HepG2 (cell line): ENCODE data around the gene UBE2D3. TPM values are rescaled to one million over a fixed set of nuclear protein-coding genes. Genes with fewer than 3 reads are reported as not detected.

ENCODE experiments used
- ARNT2 ChIP-seq: sonication (generic); formaldehyde crosslinking; IDR thresholded peaks from 2 replicates; pipeline ENCODE4 v1.8.0; 2022; ENCODE audit warnings: mild to moderate bottlenecking, low read depth, missing genetic modification reagents, moderate library complexity
- ATRX ChIP-seq: sonication (generic); formaldehyde crosslinking; IDR thresholded peaks from 2 replicates; pipeline ENCODE4 v1.4.0; 2020; ENCODE audit warnings: missing genetic modification reagents, borderline replicate concordance
- CEBPG ChIP-seq: IDR thresholded peaks from 2 replicates; pipeline ENCODE4 v1.6.1; 2016
- FOXK2 ChIP-seq: fragments of 450-650 bp; IDR thresholded peaks from 2 replicates; pipeline ENCODE4 v1.6.1; 2016
- MAFF ChIP-seq: IDR thresholded peaks from 2 replicates; pipeline ENCODE4 v1.6.1; 2011; ENCODE audit warnings: low read depth, low read length, improper control_type of control experiment
- NFIB ChIP-seq: sonication (generic); formaldehyde crosslinking; IDR thresholded peaks from 2 replicates; pipeline ENCODE4 v1.9.0; 2021; ENCODE audit warnings: missing genetic modification reagents, mild to moderate bottlenecking, borderline replicate concordance
- NPAS2 ChIP-seq: sonication (generic); formaldehyde crosslinking; IDR thresholded peaks from 2 replicates; pipeline ENCODE4 v1.8.0; 2022; ENCODE audit warnings: mild to moderate bottlenecking, missing genetic modification reagents, borderline replicate concordance
- PPARG ChIP-seq: conservative IDR thresholded peaks from 2 replicates; pipeline ENCODE4 v1.6.1; 2016; ENCODE audit warnings: missing biosample characterization, missing genetic modification reagents
- SSRP1 ChIP-seq: IDR thresholded peaks from 2 replicates; pipeline ENCODE4 v1.6.1; 2016; ENCODE audit warnings: control low read depth
- XBP1 ChIP-seq: sonication (generic); formaldehyde crosslinking; IDR thresholded peaks from 2 replicates; pipeline ENCODE4 v1.5.0; 2020; ENCODE audit warnings: missing genetic modification reagents
- ZBTB3 ChIP-seq: sonication (generic); formaldehyde crosslinking; IDR thresholded peaks from 2 replicates; pipeline ENCODE4 v1.4.0; 2020; ENCODE audit warnings: low read depth, mild to moderate bottlenecking, moderate library complexity, missing genetic modification reagents, borderline replicate concordance
- ZFP36L2 ChIP-seq: sonication (generic); formaldehyde crosslinking; IDR thresholded peaks from 2 replicates; pipeline ENCODE4 v1.4.0; 2020; ENCODE audit warnings: missing genetic modification reagents
- ZFYVE20 ChIP-seq: sonication (generic); formaldehyde crosslinking; IDR thresholded peaks from 2 replicates; pipeline ENCODE4 v1.8.0; 2023; ENCODE audit warnings: low read depth, mild to moderate bottlenecking, moderate library complexity, missing genetic modification reagents, borderline replicate concordance
- ZKSCAN8 ChIP-seq: IDR thresholded peaks from 2 replicates; pipeline ENCODE4 v1.6.1; 2016; ENCODE audit warnings: borderline replicate concordance, missing genetic modification reagents, missing compliant biosample characterization
- ZNF17 ChIP-seq: sonication (generic); formaldehyde crosslinking; IDR thresholded peaks from 2 replicates; pipeline ENCODE4 v1.5.0; 2020; ENCODE audit warnings: mild to moderate bottlenecking, missing genetic modification reagents
- ZNF350 ChIP-seq: sonication (generic); formaldehyde crosslinking; IDR thresholded peaks from 2 replicates; pipeline ENCODE4 v1.4.0; 2020; ENCODE audit warnings: mild to moderate bottlenecking, low read depth, missing genetic modification reagents, borderline replicate concordance
- ZNF446 ChIP-seq: sonication (generic); formaldehyde crosslinking; IDR thresholded peaks from 2 replicates; pipeline ENCODE4 v1.5.0; 2020; ENCODE audit warnings: mild to moderate bottlenecking, missing genetic modification reagents
- ZNF496 ChIP-seq: sonication (generic); formaldehyde crosslinking; IDR thresholded peaks from 2 replicates; pipeline ENCODE4 v1.8.1; 2023; ENCODE audit warnings: mild to moderate bottlenecking, moderate library complexity, missing genetic modification reagents; ENCODE audit not compliant: insufficient replicate concordance
- ZNF570 ChIP-seq: sonication (generic); formaldehyde crosslinking; IDR thresholded peaks from 2 replicates; pipeline ENCODE4 v1.4.0; 2020; ENCODE audit warnings: mild to moderate bottlenecking, missing genetic modification reagents, borderline replicate concordance
- ZNF850 ChIP-seq: sonication (generic); formaldehyde crosslinking; conservative IDR thresholded peaks from 2 replicates; pipeline ENCODE4 v1.9.0; 2021; ENCODE audit warnings: mild to moderate bottlenecking, missing genetic modification reagents
- polyA plus RNA-seq, 8 experiments: library from polyadenylated mRNA; depleted of rRNA in 3 of 8; stranded (reverse) in 7 of 8; unstranded in 1 of 8; fragments of >200 nt; fragmentation: Illumina TruSeq in 4 of 8; extraction: Trizol in 4 of 8; gene quantifications; 2 replicates each; pipeline versions ENCODE4 v1.2.1 to v1.2.3, GENCODE V29; 2011 to 2016; ENCODE audit warnings: low read depth in 4 of 8, missing spikeins in 1 of 8, mixed read lengths in 1 of 8; ENCODE audit not compliant: insufficient read depth in 1 of 8
- total RNA-seq, 5 experiments: library from RNA; depleted of rRNA; stranded (reverse); fragments of >200 nt; fragmentation: Illumina TruSeq; extraction: Trizol; gene quantifications; 2 replicates each; pipeline ENCODE4 v1.2.3, GENCODE V29; 2016; ENCODE audit warnings: low read depth in 1 of 5
- TF ChIP-seq, protein P1 (sequence below): sonication (generic); formaldehyde crosslinking; IDR thresholded peaks from 2 replicates; pipeline ENCODE4 v1.4.0; 2020; ENCODE audit warnings: missing genetic modification reagents
- TF ChIP-seq, protein P2 (sequence below), 2 experiments: IDR thresholded peaks; 2 replicates each; pipeline ENCODE4 v1.6.1; 2011 to 2012; ENCODE audit warnings: low read length in 2 of 2, borderline replicate concordance in 1 of 2, low read depth in 1 of 2, mild to moderate bottlenecking in 1 of 2, moderate library complexity in 1 of 2

Gene UBE2D3
- total and polyA plus RNA-seq, 2 of the 13 experiments (the other 11 are each of a cell fraction or from before 2014, with no cell fraction given): 224 to 293 TPM

DNA sequence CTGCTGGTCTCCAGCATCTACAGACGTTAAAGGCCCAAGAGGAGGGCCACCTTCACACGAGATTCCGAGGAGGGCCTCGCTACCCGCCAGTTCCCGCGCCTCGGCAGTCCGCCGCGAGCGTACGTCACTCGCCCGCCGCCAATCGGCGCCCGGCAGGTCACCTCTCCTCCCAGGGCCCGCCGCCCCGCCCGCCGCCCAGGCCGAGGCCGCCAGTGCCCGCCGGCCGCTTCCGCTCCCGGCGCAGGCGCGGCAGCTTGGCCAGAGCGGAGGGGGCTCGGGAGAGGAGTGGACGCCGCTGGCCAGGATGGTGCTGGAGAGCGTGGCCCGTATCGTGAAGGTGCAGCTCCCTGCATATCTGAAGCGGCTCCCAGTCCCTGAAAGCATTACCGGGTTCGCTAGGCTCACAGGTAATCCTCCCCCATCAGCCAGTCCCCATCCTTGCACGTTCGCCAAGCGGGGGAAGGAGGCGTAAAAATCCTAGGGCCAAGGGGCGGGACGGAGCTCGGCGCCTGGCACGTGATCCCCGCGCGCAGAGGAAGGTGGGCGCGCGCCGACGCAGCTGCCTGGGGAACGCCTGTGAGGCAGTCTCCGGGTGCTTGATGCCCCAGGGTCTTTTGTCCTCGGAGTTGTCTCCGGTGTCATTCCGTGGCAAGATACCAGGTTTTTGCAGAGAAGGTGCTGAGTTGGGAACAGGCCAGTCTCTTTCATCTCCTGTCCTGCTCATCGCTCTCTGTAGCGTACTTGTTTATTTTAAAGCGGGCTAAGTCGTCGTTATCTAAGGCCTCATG, 41.6 kb upstream of the UBE2D3 start, which contains the start of gene CISD2 (continued):
- TF ChIP-seq ZNF570: peak; percentile 96; the same call in 1 of the 2 replicates
- no peak for TF ChIP-seq ATRX (CRISPR knock-in tag)
- TF ChIP-seq ZFYVE20 (CRISPR knock-in tag): peak; percentile 58; the same call in 1 of the 2 replicates
- TF ChIP-seq SSRP1: no peak
- no peak for TF ChIP-seq NFIB (CRISPR knock-in tag)
- 0 out of 2 replicates have a peak, but pooled peaks have one; percentile 65 for TF ChIP-seq ZFP36L2 (CRISPR knock-in tag)
- TF ChIP-seq ARNT2 (CRISPR knock-in tag): peak; percentile 95
- TF ChIP-seq PPARG: peak; percentile 10; the same call in 1 of the 2 replicates
- peak; percentile 94; the same call in 1 of the 2 replicates for TF ChIP-seq ZBTB3 (CRISPR knock-in tag)
- TF ChIP-seq ZNF850 (CRISPR knock-in tag): no peak
- TF ChIP-seq ZNF496 (CRISPR knock-in tag): no peak
- peak; percentile 72 for TF ChIP-seq ZNF350 (CRISPR knock-in tag)
- TF ChIP-seq ZNF17 (CRISPR knock-in tag): no peak
- no peak for TF ChIP-seq ZKSCAN8 (CRISPR knock-in tag)
- TF ChIP-seq CEBPG: peak; percentile 23
- TF ChIP-seq FOXK2: no peak
- TF ChIP-seq XBP1 (CRISPR knock-in tag): 0 out of 2 replicates have a peak, but pooled peaks have one; percentile 70
- TF ChIP-seq, protein P1, sequence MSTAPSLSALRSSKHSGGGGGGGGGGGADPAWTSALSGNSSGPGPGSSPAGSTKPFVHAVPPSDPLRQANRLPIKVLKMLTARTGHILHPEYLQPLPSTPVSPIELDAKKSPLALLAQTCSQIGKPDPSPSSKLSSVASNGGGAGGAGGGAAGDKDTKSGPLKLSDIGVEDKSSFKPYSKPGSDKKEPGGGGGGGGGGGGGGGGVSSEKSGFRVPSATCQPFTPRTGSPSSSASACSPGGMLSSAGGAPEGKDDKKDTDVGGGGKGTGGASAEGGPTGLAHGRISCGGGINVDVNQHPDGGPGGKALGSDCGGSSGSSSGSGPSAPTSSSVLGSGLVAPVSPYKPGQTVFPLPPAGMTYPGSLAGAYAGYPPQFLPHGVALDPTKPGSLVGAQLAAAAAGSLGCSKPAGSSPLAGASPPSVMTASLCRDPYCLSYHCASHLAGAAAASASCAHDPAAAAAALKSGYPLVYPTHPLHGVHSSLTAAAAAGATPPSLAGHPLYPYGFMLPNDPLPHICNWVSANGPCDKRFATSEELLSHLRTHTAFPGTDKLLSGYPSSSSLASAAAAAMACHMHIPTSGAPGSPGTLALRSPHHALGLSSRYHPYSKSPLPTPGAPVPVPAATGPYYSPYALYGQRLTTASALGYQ (CRISPR knock-in tag): no peak; the same call in 1 of the 2 replicates
- peak; percentile 87 for TF ChIP-seq ZNF446 (CRISPR knock-in tag)
- no peak for TF ChIP-seq MAFF
- TF ChIP-seq, protein P2, sequence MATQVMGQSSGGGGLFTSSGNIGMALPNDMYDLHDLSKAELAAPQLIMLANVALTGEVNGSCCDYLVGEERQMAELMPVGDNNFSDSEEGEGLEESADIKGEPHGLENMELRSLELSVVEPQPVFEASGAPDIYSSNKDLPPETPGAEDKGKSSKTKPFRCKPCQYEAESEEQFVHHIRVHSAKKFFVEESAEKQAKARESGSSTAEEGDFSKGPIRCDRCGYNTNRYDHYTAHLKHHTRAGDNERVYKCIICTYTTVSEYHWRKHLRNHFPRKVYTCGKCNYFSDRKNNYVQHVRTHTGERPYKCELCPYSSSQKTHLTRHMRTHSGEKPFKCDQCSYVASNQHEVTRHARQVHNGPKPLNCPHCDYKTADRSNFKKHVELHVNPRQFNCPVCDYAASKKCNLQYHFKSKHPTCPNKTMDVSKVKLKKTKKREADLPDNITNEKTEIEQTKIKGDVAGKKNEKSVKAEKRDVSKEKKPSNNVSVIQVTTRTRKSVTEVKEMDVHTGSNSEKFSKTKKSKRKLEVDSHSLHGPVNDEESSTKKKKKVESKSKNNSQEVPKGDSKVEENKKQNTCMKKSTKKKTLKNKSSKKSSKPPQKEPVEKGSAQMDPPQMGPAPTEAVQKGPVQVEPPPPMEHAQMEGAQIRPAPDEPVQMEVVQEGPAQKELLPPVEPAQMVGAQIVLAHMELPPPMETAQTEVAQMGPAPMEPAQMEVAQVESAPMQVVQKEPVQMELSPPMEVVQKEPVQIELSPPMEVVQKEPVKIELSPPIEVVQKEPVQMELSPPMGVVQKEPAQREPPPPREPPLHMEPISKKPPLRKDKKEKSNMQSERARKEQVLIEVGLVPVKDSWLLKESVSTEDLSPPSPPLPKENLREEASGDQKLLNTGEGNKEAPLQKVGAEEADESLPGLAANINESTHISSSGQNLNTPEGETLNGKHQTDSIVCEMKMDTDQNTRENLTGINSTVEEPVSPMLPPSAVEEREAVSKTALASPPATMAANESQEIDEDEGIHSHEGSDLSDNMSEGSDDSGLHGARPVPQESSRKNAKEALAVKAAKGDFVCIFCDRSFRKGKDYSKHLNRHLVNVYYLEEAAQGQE (IDR thresholded peaks at IDR 0.05; ENCODE audit: borderline replicate concordance in 1 of 2, low read depth in 1 of 2, low read length in 2 of 2): no peak
- TF ChIP-seq NPAS2: no peak
